Loucy (cell line): ENCODE data around the gene EPN2.

Experiments used
- CTCF ChIP-seq: fragments of 200-600 bp; sonication (generic); conservative IDR thresholded peaks from 2 replicates; pipeline ENCODE4 v1.5.1; 2014; ENCODE audit warnings: mild to moderate bottlenecking, antibody characterized with exemption, low read length
- EZH2phosphoT487 ChIP-seq: fragments of 200-600 bp; IDR thresholded peaks from 2 replicates; pipeline ENCODE4 v1.6.1; 2018; ENCODE audit warnings: antibody characterized with exemption, mild to moderate bottlenecking, moderate library complexity, borderline replicate concordance

GRCh38 chr17:19299866-19300265 lies 62.7 kb downstream of the EPN2 start:
- no peak for TF ChIP-seq CTCF
- no peak for TF ChIP-seq EZH2phosphoT487
